Astrocyte (in vitro differentiated cells and primary cell): ENCODE results near the gene GNA14. TPM values are rescaled to one million over a fixed set of nuclear protein-coding genes. Genes with fewer than 3 reads are reported as not detected.
"Not testable (repeated sequence)": the region's sequence is repeated elsewhere in the genome, so short reads cannot be mapped to it uniquely, and the experiment has no call there.

Source experiments
- DNase-seq: peaks from one replicate; pipeline ENCODE4 v3.0.0-alpha.2; 2010; ENCODE audit warnings: low read depth
- FAIRE-seq: peaks from 2 replicates; lab custom pipeline; 2011; peaks lifted over from hg19 to GRCh38; lab: Jason Lieb, UNC
- H2AFZ ChIP-seq: 2 replicates; pipeline ENCODE4 v1.6.0; 2012; ENCODE audit warnings: low read depth, low read length, inconsistent platforms
- H3K27ac ChIP-seq: 2 replicates; pipeline ENCODE4 v1.5.1; 2011; ENCODE audit warnings: low read depth, low read length, inconsistent platforms
- H3K27me3 ChIP-seq: 2 replicates; pipeline ENCODE4 v1.6.0; 2011; ENCODE audit warnings: low read length, inconsistent platforms; ENCODE audit not compliant: insufficient read depth
- H3K36me3 ChIP-seq: 2 replicates; pipeline ENCODE4 v1.5.1; 2011; ENCODE audit warnings: low read length, inconsistent platforms; ENCODE audit not compliant: insufficient read depth
- H3K4me1 ChIP-seq: 2 replicates; pipeline ENCODE4 v1.5.1; 2011; ENCODE audit warnings: low read length, inconsistent platforms; ENCODE audit not compliant: insufficient read depth
- H3K4me2 ChIP-seq: 2 replicates; pipeline ENCODE4 v1.6.0; 2012; ENCODE audit warnings: low read length, inconsistent platforms
- H3K4me3 ChIP-seq: 2 replicates; pipeline ENCODE4 v1.5.1; 2011; ENCODE audit warnings: low read depth, mild to moderate bottlenecking, low read length, inconsistent platforms; ENCODE audit not compliant: insufficient read depth
- H3K79me2 ChIP-seq: 2 replicates; pipeline ENCODE4 v1.6.0; 2012; ENCODE audit warnings: mild to moderate bottlenecking, low read length, inconsistent platforms; ENCODE audit not compliant: insufficient read depth
- H3K9ac ChIP-seq: 2 replicates; pipeline ENCODE4 v1.6.0; 2012; ENCODE audit warnings: mild to moderate bottlenecking, low read length, inconsistent platforms
- H3K9me3 ChIP-seq: 2 replicates; pipeline ENCODE4 v1.5.1; 2012; ENCODE audit warnings: low read depth, mild to moderate bottlenecking, low read length, inconsistent platforms; ENCODE audit not compliant: insufficient read depth
- H4K20me1 ChIP-seq: 2 replicates; pipeline ENCODE4 v1.6.0; 2012; ENCODE audit warnings: low read length, inconsistent platforms; ENCODE audit not compliant: insufficient read depth
- H3K27ac Mint-ChIP-seq: one replicate; pipeline ENCODE4 v1.8.0; 2021; ENCODE audit warnings: mild to moderate bottlenecking, mixed read lengths; ENCODE audit not compliant: unreplicated experiment
- H3K27me3 Mint-ChIP-seq: one replicate; pipeline ENCODE4 v1.8.0; 2021; ENCODE audit warnings: low read depth, mixed read lengths; ENCODE audit not compliant: unreplicated experiment
- H3K36me3 Mint-ChIP-seq: one replicate; pipeline ENCODE4 v1.8.0; 2021; ENCODE audit warnings: low read depth, mixed read lengths; ENCODE audit not compliant: unreplicated experiment
- H3K4me1 Mint-ChIP-seq: one replicate; pipeline ENCODE4 v1.8.0; 2021; ENCODE audit warnings: low read depth, mixed read lengths; ENCODE audit not compliant: unreplicated experiment
- H3K4me3 Mint-ChIP-seq: one replicate; pipeline ENCODE4 v1.8.0; 2021; ENCODE audit warnings: mild to moderate bottlenecking, moderate library complexity, mixed read lengths; ENCODE audit not compliant: unreplicated experiment
- H3K9me3 Mint-ChIP-seq: one replicate; pipeline ENCODE4 v1.8.0; 2021; ENCODE audit warnings: mild to moderate bottlenecking, mixed read lengths; ENCODE audit not compliant: unreplicated experiment
- EZH2 ChIP-seq: IDR thresholded peaks from 2 replicates; pipeline ENCODE4 v1.6.1; 2012; ENCODE audit warnings: mild to moderate bottlenecking, low read length, inconsistent platforms; ENCODE audit not compliant: insufficient read depth
- total RNA-seq: library from RNA; stranded (reverse); gene quantifications from 2 replicates; pipeline ENCODE4 v1.2.1, GENCODE V29; 2021
- TF ChIP-seq, protein P1 (sequence below): IDR thresholded peaks from 2 replicates; pipeline ENCODE4 v1.5.1; 2011; ENCODE audit warnings: low read depth, mild to moderate bottlenecking, inconsistent platforms, low read length, moderate library complexity; ENCODE audit not compliant: insufficient read depth

GNA14 gene
- total RNA-seq, 1 donor from 2014 or later = 1.0 TPM

DNA sequence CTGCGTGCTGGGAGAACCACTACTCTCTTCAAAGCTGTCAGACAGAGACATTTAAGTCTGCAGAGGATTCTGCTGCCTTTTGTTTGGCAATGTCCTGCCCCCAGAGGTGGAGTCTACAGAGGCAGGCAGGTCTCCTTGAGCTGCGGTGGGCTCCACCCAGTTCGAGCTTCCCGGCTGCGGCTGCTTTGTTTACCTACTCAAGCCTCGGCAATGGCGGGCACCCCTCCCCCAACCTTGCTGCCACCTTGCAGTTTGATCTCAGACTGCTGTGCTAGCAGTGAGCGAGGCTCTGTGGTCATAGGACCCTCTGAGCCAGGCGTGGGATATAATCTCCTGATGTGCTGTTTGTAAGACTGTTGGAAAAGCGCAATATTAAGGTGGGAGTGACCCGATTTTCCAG, 39.6 kb upstream of the GNA14 start:
- not testable (repeated sequence) for FAIRE-seq, H3K27ac ChIP-seq, H3K27me3 ChIP-seq, H3K27me3 Mint-ChIP-seq, H3K4me2 ChIP-seq, H3K79me2 ChIP-seq, H3K4me3 ChIP-seq, H3K4me1 Mint-ChIP-seq, H3K9me3 ChIP-seq, H3K4me3 Mint-ChIP-seq, H2AFZ ChIP-seq, H3K27ac Mint-ChIP-seq, H4K20me1 ChIP-seq, H3K36me3 Mint-ChIP-seq, DNase-seq, H3K36me3 ChIP-seq, H3K4me1 ChIP-seq, H3K9me3 Mint-ChIP-seq, H3K9ac ChIP-seq

GRCh38 chr9:77680581-77680980, 32.5 kb upstream of the GNA14 start:
- Histone ChIP-seq H3K79me2 (no peaks in the 10 kb centered on the region), H3K4me1 (no peaks in the 10 kb centered on the region), H4K20me1 (no peaks in the 10 kb centered on the region), H3K9ac (no peak overlapping the region), H3K4me2 (no peak overlapping the region), H2AFZ (no peak overlapping the region), H3K27me3 (no peaks in the 10 kb centered on the region), H3K4me3 (no peak overlapping the region), H3K36me3 (no peaks in the 10 kb centered on the region), H3K9me3 (no peaks in the 10 kb centered on the region), H3K27ac (no peak overlapping the region)
- Mint-ChIP-seq H3K27ac (no peak overlapping the region), H3K4me3 (no peak overlapping the region), H3K9me3 (no peaks in the 10 kb centered on the region), H3K27me3 (no peaks in the 10 kb centered on the region), H3K36me3 (no peaks in the 10 kb centered on the region), H3K4me1 (no peaks in the 10 kb centered on the region)
- no peak for TF ChIP-seq EZH2
- TF ChIP-seq, protein P1, sequence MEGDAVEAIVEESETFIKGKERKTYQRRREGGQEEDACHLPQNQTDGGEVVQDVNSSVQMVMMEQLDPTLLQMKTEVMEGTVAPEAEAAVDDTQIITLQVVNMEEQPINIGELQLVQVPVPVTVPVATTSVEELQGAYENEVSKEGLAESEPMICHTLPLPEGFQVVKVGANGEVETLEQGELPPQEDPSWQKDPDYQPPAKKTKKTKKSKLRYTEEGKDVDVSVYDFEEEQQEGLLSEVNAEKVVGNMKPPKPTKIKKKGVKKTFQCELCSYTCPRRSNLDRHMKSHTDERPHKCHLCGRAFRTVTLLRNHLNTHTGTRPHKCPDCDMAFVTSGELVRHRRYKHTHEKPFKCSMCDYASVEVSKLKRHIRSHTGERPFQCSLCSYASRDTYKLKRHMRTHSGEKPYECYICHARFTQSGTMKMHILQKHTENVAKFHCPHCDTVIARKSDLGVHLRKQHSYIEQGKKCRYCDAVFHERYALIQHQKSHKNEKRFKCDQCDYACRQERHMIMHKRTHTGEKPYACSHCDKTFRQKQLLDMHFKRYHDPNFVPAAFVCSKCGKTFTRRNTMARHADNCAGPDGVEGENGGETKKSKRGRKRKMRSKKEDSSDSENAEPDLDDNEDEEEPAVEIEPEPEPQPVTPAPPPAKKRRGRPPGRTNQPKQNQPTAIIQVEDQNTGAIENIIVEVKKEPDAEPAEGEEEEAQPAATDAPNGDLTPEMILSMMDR = no peak
- FAIRE-seq = no peak
- no peak for DNase-seq

DNA sequence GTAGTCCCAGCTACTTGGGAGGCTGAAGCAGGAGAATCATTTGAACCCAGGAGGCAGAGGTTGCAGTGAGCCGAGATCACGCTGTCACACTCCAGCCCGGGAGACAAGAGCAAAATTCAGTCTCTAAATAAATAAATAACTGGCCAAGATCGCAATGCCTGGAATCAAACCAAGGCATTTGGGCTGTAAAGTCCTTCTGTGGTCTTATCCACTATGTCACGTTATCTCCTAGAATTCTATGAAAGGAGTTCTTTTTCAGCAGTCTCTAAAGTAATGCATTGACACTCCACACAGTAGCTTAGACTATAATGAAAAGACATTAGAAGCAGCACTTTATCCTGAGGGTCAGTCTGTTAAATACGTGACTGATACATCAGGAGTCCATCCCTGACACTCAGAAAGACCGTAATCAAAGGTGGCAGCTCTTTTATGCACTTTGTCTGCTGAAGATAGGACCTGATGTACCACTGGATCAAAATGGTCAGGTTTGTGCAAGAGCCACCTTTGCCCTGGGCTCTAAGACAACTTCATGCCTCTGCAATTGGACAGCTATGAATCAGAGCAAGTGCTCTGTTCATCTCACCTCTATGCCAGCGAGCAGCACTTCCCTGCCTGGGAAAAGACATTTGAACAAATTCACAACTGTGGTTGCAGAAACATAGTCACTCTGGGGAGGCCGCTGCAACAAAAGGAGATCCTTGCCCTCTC, 31.7 kb upstream of the GNA14 start:
- FAIRE-seq = no peak
- Mint-ChIP-seq H3K9me3 (no peaks in the 10 kb centered on the region), H3K27ac (no peak overlapping the region), H3K27me3 (no peaks in the 10 kb centered on the region), H3K4me3 (no peak overlapping the region), H3K36me3 (no peaks in the 10 kb centered on the region), H3K4me1 (no peaks in the 10 kb centered on the region)
- no peaks in the 10 kb centered on the region for H3K27me3 ChIP-seq
- TF ChIP-seq, protein P1 = no peak
- TF ChIP-seq EZH2 = no peak
- no peaks in the 10 kb centered on the region for H3K36me3 ChIP-seq
- no peak overlapping the region for H3K9ac ChIP-seq
- no peaks in the 10 kb centered on the region for H3K4me1 ChIP-seq
- H3K4me2 ChIP-seq = no peak overlapping the region
- no peak overlapping the region for H2AFZ ChIP-seq
- H3K9me3 ChIP-seq = no peaks in the 10 kb centered on the region
- no peak overlapping the region for H3K27ac ChIP-seq
- no peak overlapping the region for H3K4me3 ChIP-seq
- DNase-seq = no peak
- H4K20me1 ChIP-seq = no peaks in the 10 kb centered on the region
- H3K79me2 ChIP-seq = no peaks in the 10 kb centered on the region
